HEK293 (cell line): ENCODE results near the gene CLEC16A.

Experiments used
- SP2 ChIP-seq: fragments of 450-650 bp; formaldehyde crosslinking; IDR thresholded peaks from 2 replicates; pipeline ENCODE4 v1.5.1; 2016; ENCODE audit warnings: missing biosample characterization, missing genetic modification characterization
- ZBTB48 ChIP-seq: fragments of 450-650 bp; formaldehyde crosslinking; IDR thresholded peaks from 2 replicates; pipeline ENCODE4 v1.5.1; 2016; ENCODE audit warnings: missing biosample characterization, missing genetic modification characterization
- ZNF501 ChIP-seq: fragments of 450-650 bp; formaldehyde crosslinking; IDR thresholded peaks from 2 replicates; pipeline ENCODE4 v1.5.1; 2016; ENCODE audit warnings: missing biosample characterization, missing genetic modification characterization
- ZNF521 ChIP-seq: fragments of 450-650 bp; formaldehyde crosslinking; IDR thresholded peaks from 2 replicates; pipeline ENCODE4 v1.5.1; 2017; ENCODE audit warnings: missing biosample characterization, mild to moderate bottlenecking, missing genetic modification characterization
- TF ChIP-seq, protein P1 (sequence below): fragments of 450-650 bp; formaldehyde crosslinking; IDR thresholded peaks from 2 replicates; pipeline ENCODE4 v1.5.1; 2016; ENCODE audit warnings: missing biosample characterization, missing genetic modification characterization
- TF ChIP-seq, protein P2 (sequence below): fragments of 450-650 bp; formaldehyde crosslinking; IDR thresholded peaks from 2 replicates; pipeline ENCODE4 v1.5.1; 2016; ENCODE audit warnings: missing biosample characterization, missing genetic modification characterization

DNA sequence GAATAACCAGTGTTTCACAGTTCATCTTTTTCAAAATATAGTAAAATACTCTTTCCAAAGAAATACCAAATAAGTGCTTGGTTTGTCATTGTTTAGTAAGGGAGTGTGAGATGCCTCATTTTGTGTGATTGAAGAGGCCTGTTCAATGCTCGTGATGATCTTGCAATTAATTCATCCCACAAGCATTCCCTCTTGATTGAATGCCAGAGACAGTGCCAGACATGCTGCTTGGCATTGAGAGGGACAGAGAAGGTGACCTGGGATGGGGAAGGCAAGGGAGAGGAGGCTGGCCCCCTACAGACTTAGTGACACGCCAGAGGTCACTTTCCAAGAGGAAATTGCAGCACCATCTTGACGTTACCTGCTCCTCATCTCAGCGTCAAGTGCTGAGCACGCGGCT, 49.3 kb downstream of the CLEC16A start:
- TF ChIP-seq ZNF521 (tag by site-specific recombination) (no peak), SP2 (tag by site-specific recombination) (no peak), ZNF501 (no peak), ZBTB48 (tag by site-specific recombination) (no peak)
- TF ChIP-seq, protein P1, sequence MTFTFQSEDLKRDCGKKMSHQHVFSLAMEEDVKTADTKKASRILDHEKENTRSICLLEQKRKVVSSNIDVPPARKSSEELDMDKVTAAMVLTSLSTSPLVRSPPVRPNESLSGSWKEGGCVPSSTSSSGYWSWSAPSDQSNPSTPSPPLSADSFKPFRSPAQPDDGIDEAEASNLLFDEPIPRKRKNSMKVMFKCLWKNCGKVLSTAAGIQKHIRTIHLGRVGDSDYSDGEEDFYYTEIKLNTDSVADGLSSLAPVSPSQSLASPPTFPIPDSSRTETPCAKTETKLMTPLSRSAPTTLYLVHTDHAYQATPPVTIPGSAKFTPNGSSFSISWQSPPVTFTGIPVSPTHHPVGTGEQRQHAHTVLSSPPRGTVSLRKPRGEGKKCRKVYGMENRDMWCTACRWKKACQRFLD (tag by site-specific recombination), result no peak
- TF ChIP-seq, protein P2, sequence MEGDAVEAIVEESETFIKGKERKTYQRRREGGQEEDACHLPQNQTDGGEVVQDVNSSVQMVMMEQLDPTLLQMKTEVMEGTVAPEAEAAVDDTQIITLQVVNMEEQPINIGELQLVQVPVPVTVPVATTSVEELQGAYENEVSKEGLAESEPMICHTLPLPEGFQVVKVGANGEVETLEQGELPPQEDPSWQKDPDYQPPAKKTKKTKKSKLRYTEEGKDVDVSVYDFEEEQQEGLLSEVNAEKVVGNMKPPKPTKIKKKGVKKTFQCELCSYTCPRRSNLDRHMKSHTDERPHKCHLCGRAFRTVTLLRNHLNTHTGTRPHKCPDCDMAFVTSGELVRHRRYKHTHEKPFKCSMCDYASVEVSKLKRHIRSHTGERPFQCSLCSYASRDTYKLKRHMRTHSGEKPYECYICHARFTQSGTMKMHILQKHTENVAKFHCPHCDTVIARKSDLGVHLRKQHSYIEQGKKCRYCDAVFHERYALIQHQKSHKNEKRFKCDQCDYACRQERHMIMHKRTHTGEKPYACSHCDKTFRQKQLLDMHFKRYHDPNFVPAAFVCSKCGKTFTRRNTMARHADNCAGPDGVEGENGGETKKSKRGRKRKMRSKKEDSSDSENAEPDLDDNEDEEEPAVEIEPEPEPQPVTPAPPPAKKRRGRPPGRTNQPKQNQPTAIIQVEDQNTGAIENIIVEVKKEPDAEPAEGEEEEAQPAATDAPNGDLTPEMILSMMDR (tag by site-specific recombination), result no peak
